GM19455 (cell line): Measurements from ENCODE around the gene AIP.
"Not testable (repeated sequence)": the region's sequence is repeated elsewhere in the genome, so short reads cannot be mapped to it uniquely, and the experiment has no call there.

Experiments
- ATAC-seq: cut with Tn5 transposase; IDR thresholded peaks from one replicate; pipeline ENCODE4 v1.9.1; 2021; ENCODE audit not compliant: unreplicated experiment

Gene AIP

GRCh38 chr11:67448220-67448609 lies 34.6 kb upstream of the AIP start:
- no peak for ATAC-seq

GRCh38 chr11:67449116-67449844 lies 33.5 kb upstream of the AIP start:
- no peak for ATAC-seq

DNA sequence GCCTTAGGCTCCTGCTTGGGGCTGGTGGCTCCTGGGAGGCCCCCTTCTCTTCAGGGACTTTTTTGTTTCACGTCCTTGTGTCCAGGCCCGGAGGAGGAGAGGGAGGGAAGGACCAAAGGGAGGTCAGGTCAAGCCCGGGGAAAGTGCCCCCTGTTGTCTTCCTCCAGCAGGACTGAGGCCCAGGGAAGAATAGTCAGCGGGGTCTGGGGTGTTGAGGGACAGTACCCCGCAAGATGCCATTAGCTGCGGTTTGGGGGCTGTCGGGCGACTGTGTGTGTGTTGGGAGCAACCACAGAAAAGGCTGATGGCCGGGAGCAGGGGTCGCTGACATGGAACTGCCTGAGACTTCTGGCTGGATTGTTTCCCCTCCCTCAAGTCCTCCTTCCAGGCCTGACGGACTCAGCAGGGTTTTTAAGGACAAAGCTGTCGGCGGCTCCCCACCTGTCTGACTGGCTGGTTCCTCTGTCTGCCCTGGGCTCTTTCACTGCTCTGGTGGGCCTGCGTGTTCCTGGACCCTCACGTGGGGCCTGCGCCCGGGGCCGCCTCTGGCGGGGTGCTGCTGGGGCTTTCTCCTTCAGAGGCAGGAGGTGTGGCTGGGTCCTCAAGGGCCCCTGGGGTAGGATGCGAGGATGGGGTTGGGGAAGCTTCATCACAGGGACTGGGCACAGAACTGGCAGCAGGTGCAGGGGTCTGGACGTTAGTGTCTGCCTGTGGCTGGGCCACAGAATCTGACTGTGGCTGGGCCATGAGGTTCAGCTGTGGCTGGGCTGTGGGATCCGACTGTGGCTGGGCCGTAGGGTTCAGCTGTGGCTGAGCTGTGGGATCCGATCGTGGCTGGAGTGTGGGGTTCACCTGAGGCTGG lies 31.8 kb upstream of the AIP start:
- no peak for ATAC-seq

GRCh38 chr11:67451658-67451976 lies 31.2 kb upstream of the AIP start:
- ATAC-seq, result no peak

GRCh38 chr11:67452141-67452952 lies 30.5 kb upstream of the AIP start, which contains the start of gene GPR152:
Gene GPR152, minus strand, starts transcription at chr11:67452729. Its CDS starts 5 bp downstream, at chr11:67452724.
- ATAC-seq, result no peak

DNA sequence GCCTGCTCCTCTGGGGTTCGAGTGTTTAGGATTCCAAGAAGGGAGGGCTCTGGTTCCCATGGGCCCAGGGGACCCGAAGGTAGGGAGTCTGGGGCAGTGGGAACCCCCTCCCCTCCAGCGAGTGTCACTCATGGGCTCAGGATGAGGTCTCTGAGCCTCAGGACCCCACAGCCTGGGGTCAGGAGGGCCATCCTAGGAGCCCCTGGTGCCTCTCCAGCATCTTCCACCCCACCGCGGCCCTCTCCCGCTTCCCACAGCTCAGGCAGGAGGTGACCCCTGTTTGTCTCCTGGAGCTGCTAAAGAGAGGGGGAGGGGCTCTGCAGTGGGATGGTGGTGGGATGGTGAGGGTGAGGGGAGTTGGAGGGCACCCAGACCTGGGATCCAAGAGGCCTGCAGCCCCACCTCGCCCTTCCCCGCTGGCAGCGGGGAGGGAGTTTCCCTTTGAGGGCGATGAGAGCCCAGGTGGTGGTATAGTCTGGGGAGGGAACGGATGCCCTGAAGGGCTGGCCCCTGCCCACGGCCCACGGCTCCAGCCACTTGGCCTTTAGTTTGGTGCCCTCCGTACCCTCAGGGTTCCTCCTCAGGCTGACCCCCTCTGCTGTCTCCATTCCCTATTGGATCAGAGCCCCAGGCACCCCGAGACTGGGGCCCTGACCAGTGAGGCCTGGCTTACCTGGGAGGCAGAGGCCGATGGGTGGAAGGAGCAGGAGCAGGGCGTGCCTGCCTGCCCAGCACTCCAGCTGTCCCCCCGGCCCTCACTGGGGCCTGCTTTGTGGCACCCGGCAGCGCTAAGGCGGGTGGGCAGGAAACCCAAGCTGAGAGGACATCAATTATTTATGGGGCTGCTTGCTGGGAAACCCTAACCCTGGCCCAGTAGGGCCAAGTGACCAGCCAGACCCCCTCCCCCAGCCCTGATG lies 28.8 kb upstream of the AIP start:
- ATAC-seq, result no peak

DNA sequence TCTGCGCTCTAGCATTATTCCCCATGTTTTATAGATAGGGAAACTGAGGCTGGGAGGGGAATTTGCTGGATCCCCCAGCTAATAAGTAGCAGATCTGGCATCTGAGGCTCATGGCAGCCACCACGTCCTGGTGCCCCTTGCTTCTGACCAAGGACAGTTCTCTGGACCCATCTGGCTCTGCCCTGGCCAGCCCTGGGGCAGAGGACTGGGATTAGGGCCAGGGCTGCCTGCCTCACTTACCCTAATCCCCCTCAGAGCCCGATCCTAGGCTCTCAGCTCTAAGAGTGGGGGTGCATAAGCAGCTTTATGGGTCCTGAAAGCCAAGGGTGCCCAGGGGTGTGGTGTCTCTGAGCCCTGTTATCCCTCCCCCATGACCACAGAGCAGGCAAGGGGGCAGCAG lies 27.8 kb upstream of the AIP start, which contains the start of gene CABP4:
Gene CABP4, plus strand, starts transcription at position 301 of the 400 bp plus-strand sequence. Its CDS starts 70 bp downstream, at position 371.
- no peak for ATAC-seq

DNA sequence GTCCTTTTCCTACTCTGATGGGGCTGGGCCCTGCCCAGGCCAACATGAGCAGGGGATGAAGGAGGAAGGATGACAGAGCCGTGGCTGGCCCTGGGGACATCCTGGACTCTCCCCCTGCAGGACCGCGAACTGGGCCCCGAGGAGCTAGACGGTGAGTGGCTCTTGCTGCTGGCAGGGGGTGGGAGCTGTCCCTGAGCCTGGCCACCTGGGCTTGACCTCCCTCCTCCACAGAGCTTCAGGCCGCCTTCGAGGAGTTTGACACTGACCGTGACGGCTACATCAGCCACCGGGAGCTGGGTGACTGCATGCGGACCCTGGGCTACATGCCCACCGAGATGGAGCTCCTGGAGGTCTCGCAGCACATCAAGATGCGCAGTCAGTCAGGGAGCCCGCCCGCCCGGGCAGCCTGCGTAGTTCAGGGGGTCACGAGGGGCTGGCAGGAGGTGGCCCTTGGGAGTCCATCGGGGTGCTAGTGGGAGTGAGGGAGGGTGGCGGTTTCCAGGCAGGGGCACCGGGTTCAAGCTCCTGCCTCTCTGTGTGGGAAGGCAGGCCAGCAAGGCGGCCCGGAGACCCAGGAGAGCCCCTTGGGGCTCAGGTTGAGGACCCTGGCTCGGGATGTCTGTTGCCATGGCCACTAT lies 26.6 kb upstream of the AIP start:
- ATAC-seq, result no peak

- ATAC-seq, result no peak
Observed at GRCh38 chr11:67457453-67457852, 25.4 kb upstream of the AIP start.

- ATAC-seq, result no peak
Observed at GRCh38 chr11:67458266-67458665, 24.6 kb upstream of the AIP start.

- no peak for ATAC-seq
Observed at GRCh38 chr11:67463186-67463585, 19.6 kb upstream of the AIP start.

GRCh38 chr11:67463680-67464410 lies 19.0 kb upstream of the AIP start:
- ATAC-seq, result no peak

- ATAC-seq, result no peak
Observed at GRCh38 chr11:67464411-67465188, 18.2 kb upstream of the AIP start.

- ATAC-seq, result no peak
Observed at GRCh38 chr11:67465189-67465510, 17.7 kb upstream of the AIP start.

GRCh38 chr11:67465530-67465929 lies 17.3 kb upstream of the AIP start:
- ATAC-seq, result not testable (repeated sequence)

DNA sequence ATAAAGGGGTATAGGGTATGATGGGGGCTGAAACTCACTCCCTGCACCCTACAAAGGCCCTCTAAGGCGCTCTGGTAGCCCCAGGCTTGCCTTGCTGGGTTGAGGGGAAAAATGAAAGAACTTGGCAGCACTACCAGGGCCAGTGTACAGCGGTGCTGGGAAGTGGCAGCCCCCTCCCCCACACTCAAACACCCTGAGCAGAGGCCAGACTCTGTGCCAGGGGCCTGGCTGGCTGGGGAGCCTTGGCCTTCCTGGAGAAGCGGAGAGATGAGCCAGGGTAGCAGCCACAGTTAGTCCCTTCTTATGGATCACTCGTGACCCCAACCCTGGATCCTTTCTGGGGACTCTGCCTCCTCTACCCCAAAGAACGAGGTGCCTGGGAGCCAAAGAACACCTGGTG lies 16.5 kb upstream of the AIP start:
- ATAC-seq, result no peak

GRCh38 chr11:67466962-67467771 lies 15.7 kb upstream of the AIP start:
- ATAC-seq, result no peak

- ATAC-seq, result no peak
Observed at GRCh38 chr11:67468056-67468455, 14.8 kb upstream of the AIP start.
